Activated naive CD8-positive, alpha-beta T cell treated with anti-CD3 and anti-CD28 coated beads, Interleukin-2, amount 50 U/mL, for 24 hours (primary cell): ENCODE data around the gene SALL4.
"Not testable (repeated sequence)": the region's sequence is repeated elsewhere in the genome, so short reads cannot be mapped to it uniquely, and the experiment has no call there.

Experiments
- ATAC-seq: fragments of 150-1000 bp; cut with Tn5 transposase; one replicate; pipeline ENCODE4 v1.10.0; 2021
- DNase-seq: peaks from one replicate; pipeline ENCODE4 v3.0.0; 2021
- H3K27ac Mint-ChIP-seq: one replicate; pipeline ENCODE4 v1.8.0; 2021; ENCODE audit warnings: mild to moderate bottlenecking, mixed read lengths
- H3K27me3 Mint-ChIP-seq: one replicate; pipeline ENCODE4 v1.8.0; 2021; ENCODE audit warnings: mixed read lengths
- H3K36me3 Mint-ChIP-seq: one replicate; pipeline ENCODE4 v1.8.0; 2021; ENCODE audit warnings: low read depth, mixed read lengths
- H3K4me1 Mint-ChIP-seq: one replicate; pipeline ENCODE4 v1.8.0; 2021; ENCODE audit warnings: mixed read lengths
- H3K4me3 Mint-ChIP-seq: one replicate; pipeline ENCODE4 v1.8.0; 2021; ENCODE audit warnings: mild to moderate bottlenecking, moderate library complexity, mixed read lengths
- H3K9me3 Mint-ChIP-seq: one replicate; pipeline ENCODE4 v1.8.0; 2021; ENCODE audit warnings: mixed read lengths

Gene SALL4

GRCh38 chr20:51802170-51802751, at the start of gene SALL4:
TSS of gene SALL4 (minus strand) at chr20:51802521. CDS start at chr20:51802408, 113 bp downstream.
- H3K27me3 Mint-ChIP-seq = peaks cover 60% of the 10 kb centered on the region
- no peak within 1 kb of the TSS for H3K27ac Mint-ChIP-seq
- peaks cover 10% of the 10 kb centered on the region for H3K4me1 Mint-ChIP-seq
- H3K36me3 Mint-ChIP-seq = no peaks in the 10 kb centered on the region
- no peaks in the 10 kb centered on the region for H3K9me3 Mint-ChIP-seq
- ATAC-seq (no peak), DNase-seq (no peak)
- H3K4me3 Mint-ChIP-seq = no peak within 1 kb of the TSS

- Mint-ChIP-seq H3K36me3 (no peaks in the 10 kb centered on the region), H3K27me3 (peaks cover 8% of the 10 kb centered on the region), H3K4me1 (no peaks in the 10 kb centered on the region), H3K27ac (no peak overlapping the region), H3K4me3 (no peak overlapping the region), H3K9me3 (no peaks in the 10 kb centered on the region)
- ATAC-seq (no peak), DNase-seq (no peak)
Observed at GRCh38 chr20:51848346-51848745, 46.0 kb upstream of the SALL4 start.

- no peak overlapping the region for H3K4me3 Mint-ChIP-seq
- H3K9me3 Mint-ChIP-seq = no peaks in the 10 kb centered on the region
- DNase-seq = no peak
- no peaks in the 10 kb centered on the region for H3K27me3 Mint-ChIP-seq
- no peaks in the 10 kb centered on the region for H3K4me1 Mint-ChIP-seq
- H3K27ac Mint-ChIP-seq = no peak overlapping the region
- no peaks in the 10 kb centered on the region for H3K36me3 Mint-ChIP-seq
- no peak for ATAC-seq
Observed at GRCh38 chr20:51840865-51841264, 38.5 kb upstream of the SALL4 start.

GRCh38 chr20:51837876-51838420, 35.6 kb upstream of the SALL4 start:
- Mint-ChIP-seq H3K4me3 (no peak overlapping the region), H3K9me3 (no peaks in the 10 kb centered on the region), H3K4me1 (no peaks in the 10 kb centered on the region), H3K27ac (no peak overlapping the region), H3K27me3 (peaks cover 3% of the 10 kb centered on the region), H3K36me3 (no peaks in the 10 kb centered on the region)
- ATAC-seq = no peak
- no peak for DNase-seq

- no peak for ATAC-seq
- Mint-ChIP-seq H3K9me3 (no peaks in the 10 kb centered on the region), H3K36me3 (no peaks in the 10 kb centered on the region)
Observed at GRCh38 chr20:51837436-51837835, 35.1 kb upstream of the SALL4 start.

GRCh38 chr20:51833326-51833725, 31.0 kb upstream of the SALL4 start:
- ATAC-seq (no peak), DNase-seq (no peak)
- Mint-ChIP-seq H3K4me1 (no peaks in the 10 kb centered on the region), H3K27ac (no peak overlapping the region), H3K36me3 (no peaks in the 10 kb centered on the region), H3K4me3 (no peak overlapping the region), H3K9me3 (no peaks in the 10 kb centered on the region), H3K27me3 (peaks cover 3% of the 10 kb centered on the region)

More at GRCh38 chr20:51837436-51837835, 35.1 kb upstream of the SALL4 start:
- no peak for DNase-seq
- Mint-ChIP-seq H3K4me3 (no peak overlapping the region), H3K27me3 (peaks cover 3% of the 10 kb centered on the region), H3K27ac (no peak overlapping the region), H3K4me1 (no peaks in the 10 kb centered on the region)

GRCh38 chr20:51832276-51832675, 30.0 kb upstream of the SALL4 start:
- Mint-ChIP-seq H3K27me3 (peaks cover 3% of the 10 kb centered on the region), H3K4me1 (no peaks in the 10 kb centered on the region), H3K27ac (no peak overlapping the region), H3K4me3 (no peak overlapping the region), H3K36me3 (no peaks in the 10 kb centered on the region), H3K9me3 (no peaks in the 10 kb centered on the region)
- no peak for DNase-seq
- ATAC-seq = no peak

GRCh38 chr20:51831866-51832265, 29.5 kb upstream of the SALL4 start:
- no peak for ATAC-seq
- Mint-ChIP-seq H3K36me3 (no peaks in the 10 kb centered on the region), H3K27me3 (peaks cover 3% of the 10 kb centered on the region), H3K4me3 (no peak overlapping the region), H3K4me1 (no peaks in the 10 kb centered on the region), H3K9me3 (no peaks in the 10 kb centered on the region), H3K27ac (no peak overlapping the region)
- DNase-seq = no peak

GRCh38 chr20:51830538-51830937, 28.2 kb upstream of the SALL4 start:
- Mint-ChIP-seq H3K27ac (no peak overlapping the region), H3K4me3 (no peak overlapping the region), H3K4me1 (no peaks in the 10 kb centered on the region), H3K9me3 (no peaks in the 10 kb centered on the region), H3K27me3 (peaks cover 3% of the 10 kb centered on the region), H3K36me3 (no peaks in the 10 kb centered on the region)
- ATAC-seq = no peak
- no peak for DNase-seq

GRCh38 chr20:51828762-51829161, 26.4 kb upstream of the SALL4 start:
- no peak for DNase-seq
- no peak for ATAC-seq

GRCh38 chr20:51826372-51826771, 24.1 kb upstream of the SALL4 start:
- Mint-ChIP-seq H3K27me3 (no peaks in the 10 kb centered on the region), H3K9me3 (no peaks in the 10 kb centered on the region), H3K4me1 (no peaks in the 10 kb centered on the region), H3K36me3 (no peaks in the 10 kb centered on the region), H3K27ac (no peak overlapping the region), H3K4me3 (no peak overlapping the region)
- no peak for DNase-seq
- ATAC-seq = no peak

More at GRCh38 chr20:51828762-51829161, 26.4 kb upstream of the SALL4 start:
- Mint-ChIP-seq H3K36me3 (no peaks in the 10 kb centered on the region), H3K9me3 (no peaks in the 10 kb centered on the region), H3K27ac (peak overlapping the region; percentile 53), H3K4me3 (no peak overlapping the region), H3K27me3 (no peaks in the 10 kb centered on the region), H3K4me1 (no peaks in the 10 kb centered on the region)

- Mint-ChIP-seq H3K4me3 (no peak overlapping the region), H3K27ac (no peak overlapping the region), H3K36me3 (no peaks in the 10 kb centered on the region), H3K27me3 (peaks cover 10% of the 10 kb centered on the region), H3K9me3 (no peaks in the 10 kb centered on the region), H3K4me1 (no peaks in the 10 kb centered on the region)
- no peak for ATAC-seq
- DNase-seq = no peak
Observed at GRCh38 chr20:51818479-51819008, 16.2 kb upstream of the SALL4 start.

- not testable (repeated sequence) for ATAC-seq, H3K27ac Mint-ChIP-seq, H3K9me3 Mint-ChIP-seq, H3K36me3 Mint-ChIP-seq, H3K4me1 Mint-ChIP-seq, DNase-seq, H3K4me3 Mint-ChIP-seq
- peaks cover 13% of the 10 kb centered on the region for H3K27me3 Mint-ChIP-seq
Observed at GRCh38 chr20:51816856-51817255, 14.5 kb upstream of the SALL4 start.

- H3K4me3 Mint-ChIP-seq = no peak overlapping the region
- no peaks in the 10 kb centered on the region for H3K9me3 Mint-ChIP-seq
- ATAC-seq (no peak), DNase-seq (no peak)
- H3K4me1 Mint-ChIP-seq = no peaks in the 10 kb centered on the region
- H3K36me3 Mint-ChIP-seq = no peaks in the 10 kb centered on the region
- peaks cover 15% of the 10 kb centered on the region for H3K27me3 Mint-ChIP-seq
- no peak overlapping the region for H3K27ac Mint-ChIP-seq
Observed at GRCh38 chr20:51815383-51816076, 13.2 kb upstream of the SALL4 start.

GRCh38 chr20:51812861-51813260, 10.5 kb upstream of the SALL4 start:
- Mint-ChIP-seq H3K36me3 (no peaks in the 10 kb centered on the region), H3K27me3 (peaks cover 8% of the 10 kb centered on the region), H3K4me1 (no peaks in the 10 kb centered on the region), H3K27ac (no peak overlapping the region), H3K4me3 (no peak overlapping the region), H3K9me3 (no peaks in the 10 kb centered on the region)
- no peak for DNase-seq
- ATAC-seq = no peak
